HCT116 (cell line): ENCODE results near the gene TTC8. TPM values are rescaled to one million over a fixed set of nuclear protein-coding genes. Genes with fewer than 3 reads are reported as not detected.

Experiments
- ATAC-seq: fragments of 200-7000 bp; cut with Tn5 transposase; 2 replicates; pipeline ENCODE4 v1.9.1; 2020; ENCODE audit warnings: mild to moderate bottlenecking, moderate library complexity
- BruUV-seq: library from RNA; stranded (reverse); fragments of 400-500 nt; replicated peaks from 2 replicates; lab custom pipeline; 2021; lab: Mats Ljungman, UMichigan
- CTCF ChIA-PET: fragments of 300-600 bp; sonication (Branson Sonifier 250); formaldehyde crosslinking; loops from one replicate; lab custom pipeline; 2021; ENCODE audit warnings: antibody characterized with exemption; lab: Charles Lee
- POLR2A ChIA-PET: fragments of 300-600, 350-600 bp; sonication (Branson Sonifier 250); formaldehyde crosslinking; loops from one replicate; lab custom pipeline; 2021; ENCODE audit warnings: antibody characterized with exemption; lab: Charles Lee
- RAD21 ChIA-PET, 2 experiments: fragments of 300-600 bp; sonication (Branson Sonifier 250); formaldehyde crosslinking; loops; one replicate each; lab custom pipeline; 2023; ENCODE audit warnings: low total read pairs in 2 of 2; ENCODE audit not compliant: uncharacterized antibody in 2 of 2, unreplicated experiment in 2 of 2, low non-redundant PET in 1 of 2; lab: Charles Lee
- DNase-seq: peaks from one replicate; pipeline ENCODE4 v3.0.0-alpha.2; 2010; ENCODE audit warnings: low read depth, low spot score
- H2AFZ ChIP-seq: fragments of 200-600 bp; shearing (Covaris generic), sonication (generic); 2 replicates; pipeline ENCODE4 v1.6.1; 2017; ENCODE audit warnings: low read depth, mixed run types, mixed read lengths, antibody characterized with exemption, low read length; ENCODE audit not compliant: poor library complexity, severe bottlenecking
- H3K27ac ChIP-seq: 2 replicates; pipeline ENCODE4 v1.5.1; 2012; ENCODE audit warnings: low read depth, low read length
- H3K27me3 ChIP-seq: fragments of 200-600 bp; sonication (generic); 2 replicates; pipeline ENCODE4 v1.6.1; 2016; ENCODE audit warnings: mixed run types, low read length, mixed read lengths; ENCODE audit not compliant: insufficient read depth
- H3K36me3 ChIP-seq, 2 experiments: fragments of 200-500 bp in 1 of 2; fragments of 200-600 bp in 1 of 2; sonication (Bioruptor generic) in 1 of 2; sonication (generic) in 1 of 2; 2 replicates each; pipeline versions ENCODE4 v1.5.1 to v1.6.1; 2014 to 2016; ENCODE audit warnings: low read length in 2 of 2, inconsistent platforms in 1 of 2, mixed read lengths in 1 of 2, mixed run types in 1 of 2; ENCODE audit not compliant: insufficient read depth in 2 of 2, control insufficient read depth in 1 of 2
- H3K4me1 ChIP-seq, 2 experiments: fragments of 200-600 bp in 1 of 2; sonication (generic) in 1 of 2; 2 replicates each; pipeline versions ENCODE4 v1.5.1 to v1.6.1; 2012 to 2017; ENCODE audit warnings: low read length in 2 of 2, inconsistent platforms in 1 of 2, mild to moderate bottlenecking in 1 of 2, mixed read lengths in 1 of 2, mixed run types in 1 of 2, moderate library complexity in 1 of 2; ENCODE audit not compliant: insufficient read depth in 2 of 2, control insufficient read depth in 1 of 2
- H3K4me2 ChIP-seq: fragments of 200-600 bp; sonication (generic); 2 replicates; pipeline ENCODE4 v1.6.1; 2017; ENCODE audit warnings: mixed run types, low read length, mixed read lengths
- H3K4me3 ChIP-seq, 2 experiments: fragments of 200-600 bp in 1 of 2; sonication (generic) in 1 of 2; replicated peaks in 1 of 2; 2 replicates each; pipeline ENCODE4 v1.5.1; 2011 to 2016; ENCODE audit warnings: low read length in 2 of 2, control low read depth in 1 of 2, low read depth in 1 of 2, mild to moderate bottlenecking in 1 of 2, mixed read lengths in 1 of 2, mixed run types in 1 of 2
- H3K79me2 ChIP-seq: fragments of 200-600 bp; sonication (generic); 2 replicates; pipeline ENCODE4 v1.6.1; 2017; ENCODE audit warnings: mild to moderate bottlenecking, mixed run types, low read length, moderate library complexity, mixed read lengths; ENCODE audit not compliant: insufficient read depth
- H3K9ac ChIP-seq: fragments of 200-600 bp; sonication (generic); 2 replicates; pipeline ENCODE4 v1.6.1; 2016; ENCODE audit warnings: low read length, mixed read lengths
- H3K9me2 ChIP-seq: fragments of 200-600 bp; sonication (generic), shearing (Covaris generic); 2 replicates; pipeline ENCODE4 v1.6.1; 2017; ENCODE audit warnings: mixed run types, mild to moderate bottlenecking, moderate library complexity; ENCODE audit not compliant: insufficient read depth
- H3K9me3 ChIP-seq, 2 experiments: fragments of 200-500 bp in 1 of 2; fragments of 200-600 bp in 1 of 2; sonication (Bioruptor generic) in 1 of 2; sonication (generic) in 1 of 2; 2 replicates each; pipeline ENCODE4 v1.6.1; 2014 to 2017; ENCODE audit warnings: low read length in 2 of 2, mixed read lengths in 2 of 2, inconsistent platforms in 1 of 2, low read depth in 1 of 2, mild to moderate bottlenecking in 1 of 2, mixed run types in 1 of 2, moderate library complexity in 1 of 2; ENCODE audit not compliant: control insufficient read depth in 1 of 2, insufficient read depth in 1 of 2
- H4K20me1 ChIP-seq: fragments of 200-600 bp; sonication (generic), shearing (Covaris generic); 2 replicates; pipeline ENCODE4 v1.6.1; 2017; ENCODE audit warnings: mixed run types, mild to moderate bottlenecking, moderate library complexity; ENCODE audit not compliant: insufficient read depth
- CBX3 ChIP-seq: IDR thresholded peaks from 2 replicates; pipeline ENCODE4 v1.6.1; 2012; ENCODE audit warnings: low read depth
- EGR1 ChIP-seq: IDR thresholded peaks from 2 replicates; pipeline ENCODE4 v1.6.1; 2012; ENCODE audit warnings: low read depth
- ELF1 ChIP-seq: IDR thresholded peaks from 2 replicates; pipeline ENCODE4 v1.6.1; 2012; ENCODE audit warnings: low read depth, borderline replicate concordance
- EZH2phosphoT487 ChIP-seq: fragments of 200-600 bp; IDR thresholded peaks from 2 replicates; pipeline ENCODE4 v1.6.1; 2018; ENCODE audit warnings: antibody characterized with exemption, borderline replicate concordance
- JUND ChIP-seq: IDR thresholded peaks from 2 replicates; pipeline ENCODE4 v1.6.1; 2012
- POLR2A ChIP-seq: IDR thresholded peaks from 2 replicates; pipeline ENCODE4 v1.7.0; 2011; ENCODE audit warnings: borderline replicate concordance; ENCODE audit not compliant: insufficient read depth, insufficient read length; ENCODE audit errors: extremely low read depth
- POLR2AphosphoS5 ChIP-seq: IDR thresholded peaks from 2 replicates; pipeline ENCODE4 v1.6.1; 2011; ENCODE audit warnings: mild to moderate bottlenecking, low read depth, low read length, moderate library complexity
- RAD21 ChIP-seq: IDR thresholded peaks from 2 replicates; pipeline ENCODE4 v1.6.1; 2012; ENCODE audit warnings: low read depth, mild to moderate bottlenecking
- YY1 ChIP-seq: IDR thresholded peaks from 2 replicates; pipeline ENCODE4 v1.6.1; 2011; ENCODE audit warnings: low read length, low read depth, moderate library complexity, mild to moderate bottlenecking; ENCODE audit not compliant: insufficient replicate concordance; ENCODE audit errors: extremely low read depth
- ZNF274 ChIP-seq: fragments of 200-500 bp; sonication (Bioruptor generic); IDR thresholded peaks from 2 replicates; pipeline ENCODE4 v1.6.1; 2014; ENCODE audit warnings: mild to moderate bottlenecking, low read depth, low read length, inconsistent platforms
- intact Hi-C: fragments of 100-400 bp; cut with micrococcal nuclease; formaldehyde crosslinking; loops from 2 replicates; pipeline ENCODE4 v1.10.0; 2022
- total RNA-seq: library from RNA; stranded (reverse); gene quantifications from one replicate; pipeline ENCODE4 v1.2.1, GENCODE V29; 2021; ENCODE audit not compliant: unreplicated experiment
- TF ChIP-seq, protein P1 (sequence below): IDR thresholded peaks from 2 replicates; pipeline ENCODE4 v1.6.1; 2011; ENCODE audit warnings: mild to moderate bottlenecking, low read length, moderate library complexity; ENCODE audit not compliant: insufficient replicate concordance; ENCODE audit errors: extremely low read depth
- TF ChIP-seq, protein P2 (sequence below): IDR thresholded peaks from 2 replicates; pipeline ENCODE4 v1.6.1; 2012; ENCODE audit warnings: low read depth

The TTC8 gene
- total RNA-seq, 1 experiment from 2014 or later = 21.4 TPM

DNA sequence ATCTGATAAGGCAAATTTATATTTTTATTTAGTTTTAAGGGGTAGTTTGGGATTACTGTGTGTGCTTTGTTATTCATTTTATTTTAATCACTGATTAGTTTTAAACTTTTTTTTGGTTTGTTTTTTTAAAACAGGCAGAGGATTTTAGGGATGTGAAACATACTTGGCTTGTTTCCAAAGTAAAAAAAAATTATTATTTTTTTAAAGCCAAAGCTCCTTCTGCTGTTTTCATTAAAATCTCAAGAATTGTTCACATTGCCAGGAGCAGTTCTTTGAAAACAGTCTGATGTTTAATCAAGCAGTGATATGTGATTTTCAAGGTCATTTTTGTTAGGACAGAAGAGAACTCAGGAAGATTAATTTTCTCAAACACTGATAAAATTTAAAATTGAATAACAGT, 11.2 kb downstream of the TTC8 start:
- H3K79me2 ChIP-seq = 0 out of 2 replicates have a peak, but pooled peaks cover 4% of the 10 kb centered on the region
- ATAC-seq = no peak
- H3K27ac ChIP-seq = no peak overlapping the region
- H2AFZ ChIP-seq = no peak overlapping the region
- no peaks in the 10 kb centered on the region for H3K9me3 ChIP-seq
- no peaks in the 10 kb centered on the region for H3K36me3 ChIP-seq
- no peak overlapping the region for H3K4me2 ChIP-seq
- intact Hi-C loops = no loop called here
- H4K20me1 ChIP-seq = no peaks in the 10 kb centered on the region
- H3K27me3 ChIP-seq = no peaks in the 10 kb centered on the region
- ChIA-PET RAD21 (no interaction called here), CTCF (no interaction called here), POLR2A (no interaction called here)
- peaks cover 9 to 11% of the 10 kb centered on the region in 2 experiments for H3K4me1 ChIP-seq
- H3K4me3 ChIP-seq = no peak overlapping the region
- no peak overlapping the region for H3K9ac ChIP-seq
- DNase-seq = no peak
- TF ChIP-seq ZNF274 (no peak), EGR1 (no peak), YY1 (no peak), EZH2phosphoT487 (no peak), RAD21 (no peak), CBX3 (no peak), ELF1 (no peak), JUND (no peak), POLR2A (no peak), POLR2AphosphoS5 (no peak)
- TF ChIP-seq, protein P1, sequence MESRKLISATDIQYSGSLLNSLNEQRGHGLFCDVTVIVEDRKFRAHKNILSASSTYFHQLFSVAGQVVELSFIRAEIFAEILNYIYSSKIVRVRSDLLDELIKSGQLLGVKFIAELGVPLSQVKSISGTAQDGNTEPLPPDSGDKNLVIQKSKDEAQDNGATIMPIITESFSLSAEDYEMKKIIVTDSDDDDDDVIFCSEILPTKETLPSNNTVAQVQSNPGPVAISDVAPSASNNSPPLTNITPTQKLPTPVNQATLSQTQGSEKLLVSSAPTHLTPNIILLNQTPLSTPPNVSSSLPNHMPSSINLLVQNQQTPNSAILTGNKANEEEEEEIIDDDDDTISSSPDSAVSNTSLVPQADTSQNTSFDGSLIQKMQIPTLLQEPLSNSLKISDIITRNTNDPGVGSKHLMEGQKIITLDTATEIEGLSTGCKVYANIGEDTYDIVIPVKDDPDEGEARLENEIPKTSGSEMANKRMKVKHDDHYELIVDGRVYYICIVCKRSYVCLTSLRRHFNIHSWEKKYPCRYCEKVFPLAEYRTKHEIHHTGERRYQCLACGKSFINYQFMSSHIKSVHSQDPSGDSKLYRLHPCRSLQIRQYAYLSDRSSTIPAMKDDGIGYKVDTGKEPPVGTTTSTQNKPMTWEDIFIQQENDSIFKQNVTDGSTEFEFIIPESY = no peak
- TF ChIP-seq, protein P2, sequence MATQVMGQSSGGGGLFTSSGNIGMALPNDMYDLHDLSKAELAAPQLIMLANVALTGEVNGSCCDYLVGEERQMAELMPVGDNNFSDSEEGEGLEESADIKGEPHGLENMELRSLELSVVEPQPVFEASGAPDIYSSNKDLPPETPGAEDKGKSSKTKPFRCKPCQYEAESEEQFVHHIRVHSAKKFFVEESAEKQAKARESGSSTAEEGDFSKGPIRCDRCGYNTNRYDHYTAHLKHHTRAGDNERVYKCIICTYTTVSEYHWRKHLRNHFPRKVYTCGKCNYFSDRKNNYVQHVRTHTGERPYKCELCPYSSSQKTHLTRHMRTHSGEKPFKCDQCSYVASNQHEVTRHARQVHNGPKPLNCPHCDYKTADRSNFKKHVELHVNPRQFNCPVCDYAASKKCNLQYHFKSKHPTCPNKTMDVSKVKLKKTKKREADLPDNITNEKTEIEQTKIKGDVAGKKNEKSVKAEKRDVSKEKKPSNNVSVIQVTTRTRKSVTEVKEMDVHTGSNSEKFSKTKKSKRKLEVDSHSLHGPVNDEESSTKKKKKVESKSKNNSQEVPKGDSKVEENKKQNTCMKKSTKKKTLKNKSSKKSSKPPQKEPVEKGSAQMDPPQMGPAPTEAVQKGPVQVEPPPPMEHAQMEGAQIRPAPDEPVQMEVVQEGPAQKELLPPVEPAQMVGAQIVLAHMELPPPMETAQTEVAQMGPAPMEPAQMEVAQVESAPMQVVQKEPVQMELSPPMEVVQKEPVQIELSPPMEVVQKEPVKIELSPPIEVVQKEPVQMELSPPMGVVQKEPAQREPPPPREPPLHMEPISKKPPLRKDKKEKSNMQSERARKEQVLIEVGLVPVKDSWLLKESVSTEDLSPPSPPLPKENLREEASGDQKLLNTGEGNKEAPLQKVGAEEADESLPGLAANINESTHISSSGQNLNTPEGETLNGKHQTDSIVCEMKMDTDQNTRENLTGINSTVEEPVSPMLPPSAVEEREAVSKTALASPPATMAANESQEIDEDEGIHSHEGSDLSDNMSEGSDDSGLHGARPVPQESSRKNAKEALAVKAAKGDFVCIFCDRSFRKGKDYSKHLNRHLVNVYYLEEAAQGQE = no peak
- BruUV-seq = no TSS peak
- H3K9me2 ChIP-seq = no peaks in the 10 kb centered on the region
